DND-41 (cell line): Measurements from ENCODE around the gene ANKHD1.

Experiments
- ATAC-seq: fragments of 200-7000 bp; cut with Tn5 transposase; 3 replicates; pipeline ENCODE4 v1.9.1; 2021; ENCODE audit warnings: low read depth; ENCODE audit not compliant: insufficient read depth
- DNase-seq: peaks from one replicate; pipeline ENCODE4 v3.0.0-alpha.2; 2020
- H2AFZ ChIP-seq: 2 replicates; pipeline ENCODE4 v1.6.0; 2012; ENCODE audit warnings: low read depth, low read length
- H3K27ac ChIP-seq: 2 replicates; pipeline ENCODE4 v1.5.1; 2012; ENCODE audit warnings: low read length, inconsistent platforms
- H3K27me3 ChIP-seq: fragments of 200-600 bp; sonication (generic); 2 replicates; pipeline ENCODE4 v1.6.0; 2012; ENCODE audit warnings: low read length, mild to moderate bottlenecking, inconsistent platforms; ENCODE audit not compliant: insufficient read depth, poor library complexity
- H3K36me3 ChIP-seq: 2 replicates; pipeline ENCODE4 v1.5.1; 2012; ENCODE audit warnings: low read length, inconsistent platforms; ENCODE audit not compliant: insufficient read depth
- H3K4me1 ChIP-seq: 2 replicates; pipeline ENCODE4 v1.5.1; 2012; ENCODE audit warnings: mild to moderate bottlenecking, low read length; ENCODE audit not compliant: insufficient read depth
- H3K4me2 ChIP-seq: 2 replicates; pipeline ENCODE4 v1.6.0; 2012; ENCODE audit warnings: mild to moderate bottlenecking, moderate library complexity, low read length, inconsistent platforms; ENCODE audit not compliant: insufficient read depth
- H3K4me3 ChIP-seq, 2 experiments: fragments of 200-600 bp in 1 of 2; shearing (Covaris generic) in 1 of 2; 2 replicates each; pipeline ENCODE4 v1.5.1; 2012 to 2016; ENCODE audit warnings: inconsistent platforms in 2 of 2, low read length in 2 of 2, mild to moderate bottlenecking in 2 of 2, low read depth in 1 of 2, moderate library complexity in 1 of 2
- H3K79me2 ChIP-seq: 2 replicates; pipeline ENCODE4 v1.6.0; 2012; ENCODE audit warnings: low read length, inconsistent platforms; ENCODE audit not compliant: insufficient read depth
- H3K9ac ChIP-seq: 2 replicates; pipeline ENCODE4 v1.6.0; 2012; ENCODE audit warnings: low read depth, mild to moderate bottlenecking, inconsistent platforms, low read length, moderate library complexity
- H3K9me3 ChIP-seq: 2 replicates; pipeline ENCODE4 v1.5.1; 2012; ENCODE audit warnings: low read length, moderate library complexity, mild to moderate bottlenecking, inconsistent platforms; ENCODE audit not compliant: insufficient read depth, severe bottlenecking
- H4K20me1 ChIP-seq: 2 replicates; pipeline ENCODE4 v1.6.0; 2012; ENCODE audit warnings: low read length; ENCODE audit not compliant: insufficient read depth
- EZH2 ChIP-seq: IDR thresholded peaks from 3 replicates; pipeline ENCODE4 v1.6.1; 2012; ENCODE audit warnings: borderline replicate concordance, low read depth, mild to moderate bottlenecking, moderate library complexity, low read length, inconsistent platforms; ENCODE audit not compliant: severe bottlenecking
- TF ChIP-seq, protein P1 (sequence below): IDR thresholded peaks from 2 replicates; pipeline ENCODE4 v1.5.1; 2012; ENCODE audit warnings: borderline replicate concordance, low read length, moderate library complexity, mild to moderate bottlenecking; ENCODE audit not compliant: poor library complexity, severe bottlenecking; ENCODE audit errors: extremely low read depth

ANKHD1 gene

DNA sequence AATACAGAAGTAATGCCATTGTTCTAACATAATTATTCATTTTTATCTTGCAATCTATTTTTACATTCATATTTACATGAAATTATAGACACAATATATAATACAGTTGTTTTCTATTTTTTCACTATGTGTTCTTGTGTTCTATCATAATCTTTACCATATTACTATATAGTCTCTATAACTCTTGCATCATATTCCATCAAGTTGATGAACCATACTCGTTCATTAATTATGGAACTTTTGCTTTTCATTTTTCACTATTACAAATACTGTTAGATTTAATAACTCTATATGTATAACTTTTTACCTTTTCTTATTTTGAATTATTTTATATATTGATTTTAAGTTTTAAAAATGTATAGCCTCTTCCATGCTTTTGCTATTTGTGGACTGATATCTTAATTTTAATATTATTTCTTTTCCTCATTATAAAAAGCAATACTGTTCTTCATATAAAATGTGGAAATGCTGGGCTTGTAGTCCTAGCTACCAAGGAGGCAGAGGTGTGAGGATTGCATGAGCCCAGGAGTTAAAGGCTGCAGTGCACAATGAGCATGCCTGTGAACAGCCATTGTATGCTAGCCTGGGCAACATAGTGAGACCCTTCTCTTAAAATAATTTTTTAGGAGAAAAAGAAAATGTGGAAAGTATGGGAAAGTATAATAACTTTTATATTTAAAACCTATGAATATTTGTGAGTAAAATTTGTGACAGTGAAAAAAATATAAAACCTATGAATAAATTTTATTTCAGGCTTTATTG lies 65.5 kb downstream of the ANKHD1 start:
- Histone ChIP-seq H3K27me3 (no peaks in the 10 kb centered on the region), H3K4me1 (no peaks in the 10 kb centered on the region), H2AFZ (no peak overlapping the region), H4K20me1 (no peaks in the 10 kb centered on the region), H3K27ac (no peak overlapping the region), H3K4me2 (no peak overlapping the region), H3K9me3 (no peaks in the 10 kb centered on the region), H3K9ac (no peak overlapping the region), H3K79me2 (peaks cover 7% of the 10 kb centered on the region; the same call in 1 of the 2 replicates), H3K4me3 (no peak overlapping the region), H3K36me3 (peaks cover 65% of the 10 kb centered on the region)
- ATAC-seq: no peak
- no peak for DNase-seq
- no peak for TF ChIP-seq EZH2
- TF ChIP-seq, protein P1, sequence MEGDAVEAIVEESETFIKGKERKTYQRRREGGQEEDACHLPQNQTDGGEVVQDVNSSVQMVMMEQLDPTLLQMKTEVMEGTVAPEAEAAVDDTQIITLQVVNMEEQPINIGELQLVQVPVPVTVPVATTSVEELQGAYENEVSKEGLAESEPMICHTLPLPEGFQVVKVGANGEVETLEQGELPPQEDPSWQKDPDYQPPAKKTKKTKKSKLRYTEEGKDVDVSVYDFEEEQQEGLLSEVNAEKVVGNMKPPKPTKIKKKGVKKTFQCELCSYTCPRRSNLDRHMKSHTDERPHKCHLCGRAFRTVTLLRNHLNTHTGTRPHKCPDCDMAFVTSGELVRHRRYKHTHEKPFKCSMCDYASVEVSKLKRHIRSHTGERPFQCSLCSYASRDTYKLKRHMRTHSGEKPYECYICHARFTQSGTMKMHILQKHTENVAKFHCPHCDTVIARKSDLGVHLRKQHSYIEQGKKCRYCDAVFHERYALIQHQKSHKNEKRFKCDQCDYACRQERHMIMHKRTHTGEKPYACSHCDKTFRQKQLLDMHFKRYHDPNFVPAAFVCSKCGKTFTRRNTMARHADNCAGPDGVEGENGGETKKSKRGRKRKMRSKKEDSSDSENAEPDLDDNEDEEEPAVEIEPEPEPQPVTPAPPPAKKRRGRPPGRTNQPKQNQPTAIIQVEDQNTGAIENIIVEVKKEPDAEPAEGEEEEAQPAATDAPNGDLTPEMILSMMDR: no peak

DNA sequence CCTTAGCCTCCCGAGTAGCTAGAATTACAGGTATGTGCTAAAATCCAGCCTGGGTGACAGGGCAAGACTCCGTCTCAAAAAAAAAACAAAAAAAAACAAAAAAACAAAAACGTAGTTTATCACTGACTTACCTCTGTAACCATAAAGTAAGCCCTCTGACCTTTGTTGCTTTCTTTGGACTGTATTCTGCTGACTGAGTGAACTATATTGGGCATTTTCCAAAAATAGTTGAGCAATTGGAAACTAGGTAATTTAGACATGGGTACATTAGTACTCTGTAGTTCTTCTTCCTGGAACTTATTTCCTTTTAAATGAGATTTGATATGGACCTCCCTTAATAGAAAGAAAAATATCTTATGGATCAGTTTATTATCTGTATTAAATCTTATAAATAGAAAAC lies 66.6 kb downstream of the ANKHD1 start:
- Histone ChIP-seq H3K36me3 (peaks cover 66% of the 10 kb centered on the region), H4K20me1 (no peaks in the 10 kb centered on the region), H3K79me2 (peaks cover 5% of the 10 kb centered on the region; the same call in 1 of the 2 replicates), H3K9ac (no peak overlapping the region), H3K27ac (no peak overlapping the region), H3K27me3 (no peaks in the 10 kb centered on the region), H3K4me3 (no peak overlapping the region), H3K4me1 (no peaks in the 10 kb centered on the region), H2AFZ (no peak overlapping the region), H3K4me2 (no peak overlapping the region), H3K9me3 (no peaks in the 10 kb centered on the region)
- no peak for DNase-seq
- no peak for ATAC-seq
- TF ChIP-seq, protein P1: no peak
- TF ChIP-seq EZH2: no peak

DNA sequence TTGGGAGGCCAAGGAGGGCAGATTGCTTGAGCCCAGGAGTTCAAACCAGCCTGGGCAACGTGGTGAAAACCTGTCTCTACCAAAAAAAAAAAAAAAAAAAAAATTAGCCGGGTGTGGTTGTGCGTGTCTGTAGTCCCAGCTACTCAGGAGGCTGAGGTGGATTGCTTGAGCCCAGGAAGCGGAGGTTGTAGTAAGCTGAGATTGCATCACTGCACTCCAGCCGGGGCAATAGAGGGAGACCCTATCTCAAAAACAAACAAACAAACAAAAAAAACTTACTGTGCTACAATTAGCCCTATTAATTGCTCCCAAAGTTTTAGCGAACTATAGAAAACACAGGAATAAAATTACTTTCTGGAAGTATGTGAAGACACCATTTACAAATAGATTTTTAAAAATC lies 67.6 kb downstream of the ANKHD1 start:
- peaks cover 5% of the 10 kb centered on the region; the same call in 1 of the 2 replicates for H3K79me2 ChIP-seq
- H4K20me1 ChIP-seq: no peaks in the 10 kb centered on the region
- H3K4me2 ChIP-seq: no peak overlapping the region
- no peak for ATAC-seq
- H3K9ac ChIP-seq: no peak overlapping the region
- H3K36me3 ChIP-seq: peaks cover 61% of the 10 kb centered on the region
- no peak overlapping the region for H3K27ac ChIP-seq
- H3K4me1 ChIP-seq: no peaks in the 10 kb centered on the region
- no peaks in the 10 kb centered on the region for H3K27me3 ChIP-seq
- TF ChIP-seq EZH2: no peak
- TF ChIP-seq, protein P1: no peak
- no peak overlapping the region for H3K4me3 ChIP-seq
- no peak for DNase-seq
- no peaks in the 10 kb centered on the region for H3K9me3 ChIP-seq
- H2AFZ ChIP-seq: no peak overlapping the region
